Adipocyte (in vitro differentiated cells): ENCODE results near the gene ACTL8.

Experiments used
- DNase-seq: peaks from one replicate; pipeline ENCODE4 v3.0.0-alpha.2; 2015; ENCODE audit warnings: low read depth
- H3K27me3 ChIP-seq: replicated peaks from 2 replicates; pipeline ENCODE4 v1.7.0; 2013; ENCODE audit warnings: mild to moderate bottlenecking, low read length, moderate library complexity; ENCODE audit not compliant: control insufficient read depth, insufficient read depth
- H3K36me3 ChIP-seq: 2 replicates; pipeline ENCODE4 v1.7.0; 2013; ENCODE audit warnings: low read length, mild to moderate bottlenecking, moderate library complexity; ENCODE audit not compliant: control insufficient read depth, insufficient read depth, severe bottlenecking
- H3K4me1 ChIP-seq: 2 replicates; pipeline ENCODE4 v1.7.0; 2013; ENCODE audit warnings: mild to moderate bottlenecking, low read length, moderate library complexity; ENCODE audit not compliant: control insufficient read depth, insufficient read depth
- H3K4me3 ChIP-seq: 2 replicates; pipeline ENCODE4 v1.7.0; 2013; ENCODE audit warnings: mild to moderate bottlenecking, low read length, moderate library complexity
- H3K9ac ChIP-seq: 2 replicates; pipeline ENCODE4 v1.7.0; 2013; ENCODE audit warnings: mild to moderate bottlenecking, low read length, moderate library complexity
- H3K9me3 ChIP-seq: 2 replicates; pipeline ENCODE4 v1.7.0; 2013; ENCODE audit warnings: mild to moderate bottlenecking, low read length, moderate library complexity; ENCODE audit not compliant: control insufficient read depth

Gene ACTL8

DNA sequence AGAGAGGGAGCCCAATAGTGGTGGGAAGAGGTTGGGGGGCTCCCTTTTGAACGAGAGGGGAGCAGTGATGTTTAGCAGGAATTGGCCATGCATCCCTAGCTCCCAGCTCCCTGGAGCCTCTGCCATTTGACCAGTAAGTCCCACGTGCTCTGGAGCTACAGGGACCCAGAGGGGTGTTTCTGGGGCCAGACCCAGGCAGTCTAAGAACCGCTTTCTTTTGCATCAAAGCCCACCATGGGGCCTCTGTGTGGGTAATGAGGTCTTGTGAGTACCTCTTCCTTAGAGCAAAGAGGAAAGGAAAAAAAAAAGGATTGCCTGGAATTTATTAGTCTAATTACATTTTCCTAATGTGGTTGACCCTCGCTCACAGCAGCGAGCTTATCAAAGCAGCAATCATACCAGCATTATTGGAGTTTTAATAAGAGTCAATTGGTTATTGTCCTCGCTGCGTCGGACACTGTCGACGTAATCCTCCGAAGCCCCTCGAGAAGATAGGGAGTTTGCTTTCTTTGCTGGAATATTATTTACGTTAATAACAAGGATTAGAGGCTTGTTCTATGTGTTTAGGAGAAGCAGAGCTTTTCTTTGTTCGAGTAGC is 17.6 kb downstream of the ACTL8 start:
- H3K9ac ChIP-seq: no peak overlapping the region

DNA sequence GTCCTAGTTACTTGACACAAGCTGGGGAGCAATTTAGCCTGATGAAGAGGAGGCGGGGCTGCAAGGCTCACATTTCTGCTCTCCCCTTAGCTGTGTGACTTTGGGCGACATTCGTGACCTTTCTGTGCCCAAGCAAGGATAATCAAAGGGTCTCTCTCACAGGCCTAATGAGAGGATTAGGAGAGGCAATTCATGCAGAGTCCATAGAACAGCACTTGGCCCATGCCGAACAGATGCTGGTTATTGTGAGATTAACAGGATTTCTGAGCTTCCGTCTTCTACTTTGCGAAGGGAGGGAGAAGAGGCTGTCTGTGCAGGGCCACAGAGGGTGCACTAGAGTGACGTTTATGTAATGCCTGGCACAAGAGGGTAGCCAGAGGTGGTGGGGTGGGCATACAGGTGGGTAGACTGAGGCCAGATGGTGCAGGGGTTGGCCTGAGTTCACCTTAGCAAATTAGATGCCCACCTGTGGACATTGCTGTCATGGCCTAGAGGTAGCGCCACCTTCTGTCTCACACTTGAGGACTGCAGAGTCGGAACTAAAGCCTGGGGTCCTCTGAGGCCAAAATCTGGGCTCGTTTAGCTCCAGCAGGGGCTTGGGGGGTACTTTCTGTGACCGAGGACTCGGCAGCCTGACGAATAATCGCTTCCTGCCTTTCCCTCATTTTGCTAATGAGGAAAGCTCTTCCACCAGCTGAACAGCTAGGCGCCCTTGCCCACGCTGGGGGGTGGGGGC is 18.6 kb downstream of the ACTL8 start:
- H3K4me1 ChIP-seq: peaks cover 13% of the 10 kb centered on the region
- no peak overlapping the region for H3K9ac ChIP-seq
- H3K36me3 ChIP-seq: no peaks in the 10 kb centered on the region
- no peak overlapping the region for H3K4me3 ChIP-seq
- no peaks in the 10 kb centered on the region for H3K9me3 ChIP-seq
- no peak for DNase-seq
- no peaks in the 10 kb centered on the region for H3K27me3 ChIP-seq

More for the DNA sequence above, 17.6 kb downstream of the ACTL8 start:
- H3K9me3 ChIP-seq: no peaks in the 10 kb centered on the region
- no peaks in the 10 kb centered on the region for H3K36me3 ChIP-seq
- no peaks in the 10 kb centered on the region for H3K27me3 ChIP-seq
- DNase-seq: no peak
- peaks cover 23% of the 10 kb centered on the region for H3K4me1 ChIP-seq
- H3K4me3 ChIP-seq: no peak overlapping the region

DNA sequence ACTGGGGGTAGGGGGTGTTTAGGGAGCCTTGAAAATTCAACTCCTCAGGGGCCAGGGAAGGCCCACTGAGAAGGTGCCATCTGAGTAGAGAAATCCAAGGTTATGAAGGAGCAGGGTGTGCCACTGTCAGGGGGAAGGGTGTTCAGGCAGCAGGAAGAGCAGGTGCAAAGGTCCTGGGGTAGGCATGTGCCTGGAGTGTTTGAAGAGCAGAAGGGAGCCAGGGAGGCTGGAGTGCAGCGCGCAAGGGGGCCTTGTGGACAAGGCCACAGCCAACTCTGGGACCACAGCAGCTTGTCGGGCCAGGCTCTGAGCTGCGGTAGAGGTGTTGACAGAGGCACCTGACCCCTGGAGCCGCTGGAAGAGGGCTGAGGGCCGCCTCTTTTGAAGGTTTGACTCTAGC is 19.3 kb downstream of the ACTL8 start:
- DNase-seq: no peak
- H3K27me3 ChIP-seq: no peaks in the 10 kb centered on the region
- no peak overlapping the region for H3K4me3 ChIP-seq

DNA sequence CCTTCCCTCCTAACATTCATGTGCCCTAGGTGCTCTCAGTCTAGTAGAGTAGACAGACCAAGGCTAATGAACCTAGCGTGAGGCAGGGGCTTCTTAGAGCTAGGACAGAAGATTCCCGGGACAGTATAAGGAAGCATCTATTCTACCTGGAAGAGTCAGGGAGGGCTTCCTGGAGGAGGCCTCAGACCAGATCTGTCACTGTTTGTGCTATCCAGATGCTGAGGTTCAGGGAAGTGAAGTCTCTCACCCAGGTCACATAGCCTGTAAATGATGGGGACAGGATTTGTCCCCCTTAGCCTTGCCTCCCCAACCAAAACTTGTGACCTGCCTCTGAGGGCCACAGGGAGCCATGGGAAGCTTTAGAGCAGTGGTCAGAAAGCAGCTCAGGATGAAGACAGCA is 20.7 kb downstream of the ACTL8 start:
- DNase-seq: no peak
- Histone ChIP-seq H3K9me3 (no peaks in the 10 kb centered on the region), H3K9ac (no peak overlapping the region), H3K4me1 (peaks cover 1% of the 10 kb centered on the region), H3K4me3 (no peak overlapping the region), H3K36me3 (no peaks in the 10 kb centered on the region), H3K27me3 (no peaks in the 10 kb centered on the region)

More for the DNA sequence above, 19.3 kb downstream of the ACTL8 start:
- Histone ChIP-seq H3K9ac (no peak overlapping the region), H3K9me3 (no peaks in the 10 kb centered on the region), H3K36me3 (no peaks in the 10 kb centered on the region), H3K4me1 (peaks cover 7% of the 10 kb centered on the region)

DNA sequence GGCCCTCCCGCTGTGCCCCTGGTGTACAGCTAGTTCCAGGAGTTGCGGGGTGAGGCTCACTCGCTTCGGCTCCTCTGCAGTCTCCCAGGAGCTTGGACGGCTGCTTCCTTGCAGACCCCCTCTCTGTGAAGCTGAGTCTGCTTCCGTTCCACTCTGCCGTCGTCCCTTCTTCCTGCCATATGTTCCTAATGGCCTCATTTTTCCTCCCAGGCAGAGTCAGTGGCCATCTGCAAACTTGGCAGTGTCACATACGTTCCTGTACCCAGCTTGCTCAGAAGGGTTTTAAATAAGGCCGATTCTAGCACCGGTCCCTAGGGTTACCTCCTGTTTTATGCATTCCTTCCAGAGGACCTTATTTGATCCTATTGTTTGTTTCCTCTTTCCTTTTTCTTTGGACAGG is 21.3 kb downstream of the ACTL8 start:
- no peak overlapping the region for H3K9ac ChIP-seq
- DNase-seq: no peak
- no peak overlapping the region for H3K4me3 ChIP-seq
- no peaks in the 10 kb centered on the region for H3K27me3 ChIP-seq
- H3K9me3 ChIP-seq: no peaks in the 10 kb centered on the region
- peaks cover 3% of the 10 kb centered on the region for H3K4me1 ChIP-seq
- no peaks in the 10 kb centered on the region for H3K36me3 ChIP-seq

DNA sequence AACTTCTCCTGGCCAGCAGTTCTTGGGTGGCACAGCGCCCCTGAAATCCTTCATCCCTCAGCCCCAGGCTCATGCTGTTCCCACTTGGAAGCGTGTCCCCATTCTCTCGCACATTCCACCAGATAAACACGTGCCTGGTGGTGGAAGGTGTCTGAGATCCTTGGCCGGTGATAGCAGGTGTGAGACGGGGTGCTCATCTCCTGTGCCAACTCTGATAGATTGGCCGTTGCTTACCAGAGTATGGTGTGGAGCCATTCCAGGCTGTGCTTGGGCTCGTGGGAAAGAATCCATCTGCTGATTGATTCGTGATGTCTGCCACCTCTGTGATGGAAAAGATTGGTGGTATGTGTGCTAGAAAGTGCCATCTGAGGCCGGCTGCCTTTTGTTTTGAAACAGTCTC is 22.2 kb downstream of the ACTL8 start:
- H3K9ac ChIP-seq: no peak overlapping the region
- DNase-seq: no peak
- no peaks in the 10 kb centered on the region for H3K9me3 ChIP-seq
- no peak overlapping the region for H3K4me3 ChIP-seq
- H3K27me3 ChIP-seq: no peaks in the 10 kb centered on the region
- H3K36me3 ChIP-seq: no peaks in the 10 kb centered on the region
- H3K4me1 ChIP-seq: peaks cover 3% of the 10 kb centered on the region

DNA sequence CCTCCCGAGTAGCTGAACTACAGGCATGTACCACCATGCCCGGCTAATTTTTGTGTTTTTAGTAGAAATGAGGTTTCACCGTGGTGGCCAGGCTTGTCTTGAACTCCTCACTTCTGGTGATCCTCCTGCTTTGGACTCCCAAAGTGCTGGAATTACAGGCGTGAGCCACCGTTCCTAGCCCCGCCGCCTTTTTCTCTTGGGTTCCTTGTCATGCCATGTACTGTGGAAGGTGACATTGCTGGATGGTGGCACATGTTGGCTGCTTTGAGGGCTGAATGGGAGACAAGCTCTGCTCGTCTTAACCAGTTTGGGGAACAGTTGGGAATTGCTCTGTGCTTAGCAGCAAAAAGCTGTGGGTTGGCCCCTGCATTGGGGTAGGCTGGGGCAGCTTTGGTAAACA is 22.7 kb downstream of the ACTL8 start:
- Histone ChIP-seq H3K4me1 (peaks cover 3% of the 10 kb centered on the region), H3K27me3 (no peaks in the 10 kb centered on the region), H3K36me3 (no peaks in the 10 kb centered on the region), H3K9ac (no peak overlapping the region), H3K9me3 (no peaks in the 10 kb centered on the region), H3K4me3 (no peak overlapping the region)
- DNase-seq: no peak

DNA sequence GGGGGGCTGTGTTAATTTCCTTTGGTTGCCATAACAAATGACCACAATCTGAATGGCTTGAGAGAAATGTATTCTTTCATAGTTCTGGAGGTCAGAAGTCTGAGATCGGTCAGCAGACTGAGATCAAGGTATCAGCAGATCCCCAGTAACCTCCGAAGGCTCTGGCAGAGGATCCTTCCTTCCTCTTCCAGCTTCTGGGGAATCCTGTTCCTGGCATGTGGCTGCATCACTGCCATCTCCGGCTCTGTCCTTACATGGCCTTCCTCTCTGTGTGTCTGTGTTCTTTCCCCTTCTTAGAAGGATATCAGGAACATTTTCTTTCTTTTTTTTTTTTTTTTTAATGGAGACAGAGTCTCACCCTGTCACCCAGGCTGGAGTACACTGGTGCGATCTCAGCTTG is 25.8 kb downstream of the ACTL8 start:
- peak overlapping the region; percentile 18 for H3K9ac ChIP-seq
- no peak overlapping the region for H3K4me3 ChIP-seq
- peaks cover 11% of the 10 kb centered on the region for H3K4me1 ChIP-seq
- H3K9me3 ChIP-seq: no peaks in the 10 kb centered on the region
- no peaks in the 10 kb centered on the region for H3K36me3 ChIP-seq
- DNase-seq: no peak
- no peaks in the 10 kb centered on the region for H3K27me3 ChIP-seq

DNA sequence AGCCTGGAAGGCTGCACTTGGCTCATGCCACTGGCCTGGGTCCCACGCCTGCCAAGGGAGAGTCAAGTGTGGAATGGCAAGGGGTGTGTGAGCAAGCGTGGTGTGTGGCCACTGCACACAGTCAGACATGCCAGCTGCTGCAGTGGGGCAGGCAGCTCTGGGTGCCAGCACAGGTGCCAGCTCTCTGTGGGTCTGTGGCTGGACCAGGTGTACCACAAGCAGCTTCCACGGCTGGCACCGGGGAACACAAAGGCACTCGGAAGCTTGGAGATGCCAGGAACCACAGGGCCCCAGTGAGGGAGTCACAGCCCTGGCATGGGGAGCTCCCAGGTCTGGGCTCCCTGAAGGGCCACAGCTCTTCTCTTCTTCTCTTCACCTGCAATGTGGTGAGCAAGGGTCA is 34.8 kb downstream of the ACTL8 start:
- no peak for DNase-seq
- Histone ChIP-seq H3K27me3 (no peaks in the 10 kb centered on the region), H3K9me3 (no peaks in the 10 kb centered on the region)

DNA sequence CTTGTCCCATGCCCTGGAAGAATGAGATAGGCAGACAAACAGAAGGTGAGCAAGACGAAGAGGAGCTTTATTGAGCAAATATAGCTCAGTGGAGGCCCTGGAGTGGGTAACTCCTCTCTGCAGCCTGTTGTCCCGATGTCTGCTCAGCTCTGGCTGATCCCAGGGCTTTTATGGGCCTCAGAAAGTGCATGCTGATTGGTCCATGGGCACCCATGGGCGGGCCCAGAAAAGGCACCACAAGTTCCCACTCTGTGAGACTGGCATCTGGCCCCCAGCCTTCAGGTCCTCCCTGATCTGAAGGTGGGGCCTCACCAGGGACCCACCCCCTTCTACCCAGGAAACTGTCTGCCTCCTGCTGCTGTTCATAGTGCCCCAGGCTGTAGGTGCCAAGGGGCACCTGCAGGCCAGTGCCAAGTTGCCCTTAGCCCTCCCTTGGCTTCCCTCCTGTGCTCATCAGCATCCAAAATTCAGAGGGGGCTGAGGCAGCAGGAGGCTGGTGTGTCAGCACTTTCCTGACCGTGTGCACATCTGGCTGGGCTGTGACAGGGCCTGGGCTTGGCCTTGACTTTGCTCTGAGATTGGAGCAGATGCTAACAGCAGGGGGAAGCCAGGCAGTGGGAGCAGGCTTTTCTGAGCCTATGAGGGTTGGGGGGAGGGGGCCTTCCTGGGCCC is 35.4 kb downstream of the ACTL8 start:
- DNase-seq: no peak
- no peaks in the 10 kb centered on the region for H3K9me3 ChIP-seq
- no peaks in the 10 kb centered on the region for H3K36me3 ChIP-seq
- no peak overlapping the region for H3K9ac ChIP-seq
- no peak overlapping the region for H3K4me3 ChIP-seq
- no peaks in the 10 kb centered on the region for H3K27me3 ChIP-seq
- peaks cover 25% of the 10 kb centered on the region for H3K4me1 ChIP-seq

More for the DNA sequence above, 34.8 kb downstream of the ACTL8 start:
- Histone ChIP-seq H3K36me3 (no peaks in the 10 kb centered on the region), H3K4me3 (no peak overlapping the region), H3K9ac (no peak overlapping the region), H3K4me1 (peaks cover 29% of the 10 kb centered on the region)

DNA sequence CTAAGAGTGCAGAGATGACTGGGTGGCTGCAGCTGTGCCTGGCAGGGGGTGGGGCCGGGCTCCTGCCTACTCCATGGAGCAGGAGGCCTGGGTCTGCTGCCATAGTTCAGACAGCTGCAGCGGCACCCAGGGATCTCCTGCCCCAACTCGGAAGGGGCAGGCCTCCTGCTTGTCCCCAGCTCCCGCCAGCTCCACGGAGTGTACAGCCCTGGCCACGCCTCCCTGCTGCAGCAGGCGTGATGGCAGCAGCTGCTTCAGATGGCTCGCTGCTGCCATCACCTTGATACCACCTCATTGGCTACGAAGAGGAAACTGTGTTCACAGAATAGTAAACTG is 35.9 kb downstream of the ACTL8 start:
- Histone ChIP-seq H3K9ac (no peak overlapping the region), H3K9me3 (no peaks in the 10 kb centered on the region), H3K4me3 (no peak overlapping the region), H3K4me1 (peaks cover 20% of the 10 kb centered on the region), H3K36me3 (no peaks in the 10 kb centered on the region), H3K27me3 (no peaks in the 10 kb centered on the region)
- DNase-seq: no peak
